GM18505 (cell line): Measurements from ENCODE around the gene NDUFS4.
"Not testable (repeated sequence)": the region's sequence is repeated elsewhere in the genome, so short reads cannot be mapped to it uniquely, and the experiment has no call there.

Experiments
- ATAC-seq: cut with Tn5 transposase; IDR thresholded peaks from one replicate; pipeline ENCODE4 v1.9.1; 2021; ENCODE audit not compliant: unreplicated experiment
- POLR2A ChIP-seq: IDR thresholded peaks from 4 replicates; pipeline ENCODE4 v1.6.1; 2011; ENCODE audit warnings: borderline replicate concordance; ENCODE audit not compliant: insufficient read depth, insufficient read length; ENCODE audit errors: extremely low read depth

Gene NDUFS4

DNA sequence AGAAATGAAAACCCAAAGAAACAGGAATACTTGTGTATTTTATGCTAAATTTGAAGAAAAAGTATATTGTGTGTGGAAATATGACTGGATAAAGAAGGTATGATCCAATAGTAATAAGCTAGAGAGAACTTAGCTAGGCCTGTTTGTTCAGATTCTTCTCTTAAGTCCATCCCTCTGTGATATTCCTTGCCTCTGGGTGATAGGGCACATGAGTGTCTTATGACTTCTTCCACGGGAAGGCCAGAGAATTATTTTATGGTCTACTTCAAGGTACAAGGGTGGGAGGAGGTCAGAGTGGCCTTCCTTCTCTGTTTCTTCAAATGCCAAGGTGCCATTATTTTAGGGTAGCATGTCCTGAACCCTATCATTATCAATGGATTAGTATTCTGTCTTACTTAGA, 113.7 kb downstream of the NDUFS4 start:
- no peak for ATAC-seq
- TF ChIP-seq POLR2A, result no peak

DNA sequence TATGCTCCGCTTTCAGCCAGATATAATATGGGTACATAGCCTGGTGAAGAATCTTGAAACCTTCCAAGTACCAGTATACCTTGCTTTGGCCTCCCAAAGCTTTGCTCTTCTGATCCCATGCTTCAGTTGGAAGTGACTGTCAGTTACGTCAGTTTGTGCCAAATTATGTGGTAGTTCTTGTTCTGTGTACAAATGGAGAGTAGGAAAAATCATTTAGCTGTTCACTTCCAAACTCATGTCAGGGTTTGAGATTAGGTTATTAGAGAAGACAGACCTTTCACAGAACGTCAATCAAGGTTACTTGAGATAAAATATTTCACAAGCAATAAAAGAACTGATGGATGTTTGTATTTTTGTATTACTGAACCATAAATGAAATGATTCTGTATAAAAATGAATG, 117.2 kb downstream of the NDUFS4 start:
- ATAC-seq, result no peak
- TF ChIP-seq POLR2A, result no peak

DNA sequence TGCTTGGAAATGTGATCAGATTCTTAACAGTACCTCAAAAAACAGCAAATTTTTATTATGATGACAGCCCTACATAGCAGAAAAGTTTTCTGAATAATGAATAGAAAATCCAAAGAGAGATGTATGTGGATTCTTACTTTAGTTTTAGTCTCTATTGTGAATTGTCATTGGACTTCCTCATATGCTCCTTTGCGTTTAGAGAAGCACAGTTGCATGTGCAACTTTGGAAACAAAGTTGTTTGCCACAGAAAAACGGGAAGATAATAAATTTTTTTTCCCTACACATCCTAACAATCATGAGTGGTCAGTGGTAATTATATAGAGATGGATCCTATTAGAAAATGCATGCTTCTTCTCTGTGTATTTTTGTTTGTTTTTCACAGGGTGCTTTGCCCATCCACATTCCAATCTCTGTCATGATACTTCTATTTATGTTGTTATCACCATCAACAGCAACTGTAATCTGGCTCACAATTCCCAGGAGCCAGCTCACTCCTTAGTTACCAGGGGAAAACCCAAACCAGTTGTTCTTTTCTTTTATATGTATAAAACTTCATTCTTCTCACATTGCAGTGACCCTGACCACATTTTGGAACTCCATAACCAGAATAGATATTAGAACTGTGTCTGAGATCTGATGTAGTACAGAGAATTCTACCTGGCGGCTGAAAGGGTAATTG, 118.7 kb downstream of the NDUFS4 start:
- ATAC-seq, result no peak
- no peak for TF ChIP-seq POLR2A

DNA sequence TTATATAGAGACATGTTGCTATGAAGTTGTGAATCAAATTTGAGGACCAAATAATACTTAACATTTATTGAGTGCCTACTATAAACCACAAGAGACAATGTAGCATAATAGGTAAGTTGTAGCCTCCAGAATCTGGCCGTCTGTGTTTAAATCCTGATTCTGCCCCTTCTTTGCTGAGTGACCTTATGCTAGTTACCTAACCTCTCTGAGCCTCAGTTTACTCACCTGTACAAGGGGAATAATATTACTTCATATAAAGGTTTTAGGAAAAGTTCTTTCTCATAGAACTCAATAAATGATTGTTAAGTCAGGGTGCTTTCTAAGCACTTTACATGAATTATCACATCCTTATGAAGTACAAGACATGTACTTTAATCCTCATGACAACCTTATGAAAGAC, 120.6 kb downstream of the NDUFS4 start:
- TF ChIP-seq POLR2A, result no peak
- no peak for ATAC-seq

DNA sequence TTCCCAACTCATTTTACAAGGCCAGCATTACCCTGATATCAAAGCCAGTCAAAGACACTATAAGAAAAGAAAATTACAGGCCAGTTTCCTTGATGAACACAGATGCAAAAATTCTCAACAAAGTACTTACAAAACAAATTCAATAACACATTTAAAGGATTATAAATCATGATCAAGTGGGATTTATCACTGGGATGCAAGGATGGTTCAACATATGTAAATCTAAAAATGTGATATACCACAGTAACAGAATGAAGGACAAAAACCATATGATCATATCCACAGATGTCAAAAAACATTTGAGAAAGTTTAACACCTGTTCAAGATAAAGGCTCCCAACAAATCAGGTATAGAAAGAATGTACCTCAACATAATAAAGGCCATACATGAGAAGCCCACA, 130.6 kb downstream of the NDUFS4 start:
- TF ChIP-seq POLR2A, result no peak
- no peak for ATAC-seq

DNA sequence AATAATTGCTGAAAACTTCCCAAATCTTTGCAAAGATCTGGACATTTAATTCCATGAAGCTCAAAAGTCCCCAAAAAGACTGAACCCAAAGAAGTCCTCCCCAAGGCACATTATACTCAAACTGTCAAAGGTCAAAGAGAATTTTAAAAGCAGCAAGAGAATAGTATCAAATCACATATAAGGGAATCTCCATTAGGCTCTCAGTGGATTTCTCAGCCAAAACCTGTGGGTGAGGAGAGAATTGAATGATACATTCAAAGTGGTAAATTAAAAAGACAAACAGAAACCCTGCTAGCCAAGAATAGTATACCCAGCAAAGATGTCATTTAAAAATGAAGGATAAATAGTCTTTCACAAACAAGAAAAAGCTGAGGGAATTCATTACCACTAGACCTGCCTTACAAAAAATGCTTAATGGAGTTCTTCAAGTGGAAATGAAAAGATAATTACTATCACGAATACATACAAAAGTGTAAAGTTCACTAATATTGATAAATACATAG, 134.1 kb downstream of the NDUFS4 start:
- no peak for TF ChIP-seq POLR2A
- no peak for ATAC-seq

DNA sequence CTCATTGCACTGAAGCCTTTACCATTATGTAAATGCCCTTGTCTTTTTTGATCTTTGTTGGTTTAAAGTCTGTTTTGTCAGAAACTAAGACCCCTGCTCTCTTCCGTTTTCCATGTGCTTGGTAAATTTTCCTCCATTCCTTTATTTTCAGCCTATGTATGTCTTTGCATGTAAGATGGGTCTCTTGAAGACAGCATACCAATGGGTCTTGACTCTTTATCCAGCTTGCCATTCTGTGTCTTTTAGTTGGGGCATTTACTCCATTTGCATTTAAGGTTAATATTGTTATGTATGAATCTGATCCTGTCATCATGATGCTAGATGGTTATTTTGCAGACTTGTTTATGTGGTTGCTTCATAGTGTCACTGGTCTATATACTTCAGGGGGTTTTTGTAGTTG, 150.0 kb downstream of the NDUFS4 start:
- not testable (repeated sequence) for ATAC-seq

DNA sequence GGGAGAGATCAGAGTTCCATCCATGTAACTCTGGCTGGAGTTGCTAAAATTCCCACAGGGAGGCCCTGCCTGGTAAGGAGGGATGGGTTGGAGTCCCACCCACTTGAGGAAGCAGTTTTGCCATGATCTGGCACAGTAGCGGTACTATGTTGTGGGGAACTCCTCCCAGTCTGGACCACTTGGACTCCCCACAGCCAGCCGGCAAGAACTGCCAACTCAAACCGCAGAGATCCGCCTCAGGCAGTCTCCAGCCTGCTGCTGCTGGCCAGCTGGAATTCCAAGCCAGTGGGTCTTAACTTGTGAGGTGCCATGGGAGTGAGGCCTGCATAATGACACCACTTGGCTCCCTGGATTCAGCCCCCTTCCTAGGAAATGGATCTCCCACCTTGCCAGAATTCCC, 151.9 kb downstream of the NDUFS4 start:
- TF ChIP-seq POLR2A, result no peak
- ATAC-seq, result no peak

DNA sequence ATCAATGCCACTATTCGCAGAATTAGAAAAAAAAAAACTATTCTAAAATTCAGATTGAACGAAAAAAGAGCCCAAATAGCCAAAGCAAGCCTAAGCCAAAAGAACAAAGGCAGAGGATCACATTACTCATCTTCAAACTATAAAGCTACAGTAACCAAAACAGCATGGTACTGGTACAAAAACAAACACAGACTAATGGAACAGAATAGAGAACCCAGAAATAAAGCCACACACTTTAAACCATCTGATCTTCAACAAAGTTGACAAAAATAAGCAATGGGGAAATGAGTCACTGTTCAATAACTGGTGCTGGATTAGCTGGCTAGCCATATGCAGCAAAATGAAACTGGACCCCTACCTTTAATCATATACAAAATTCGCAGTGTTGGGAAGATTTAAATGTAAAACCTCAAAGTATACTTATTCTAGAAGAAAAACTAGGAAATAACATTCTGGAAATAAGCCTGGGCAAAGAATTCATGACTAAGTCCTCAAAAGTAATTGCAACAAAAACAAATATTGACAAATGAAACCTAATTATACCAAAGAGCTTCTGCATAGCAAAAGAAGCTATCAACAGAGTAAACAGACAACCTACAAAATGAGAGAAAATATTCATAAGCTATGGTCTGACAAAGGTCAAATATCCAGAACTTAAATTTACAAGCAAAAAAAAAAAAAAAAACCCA, 153.7 kb downstream of the NDUFS4 start:
- TF ChIP-seq POLR2A, result no peak
- no peak for ATAC-seq

DNA sequence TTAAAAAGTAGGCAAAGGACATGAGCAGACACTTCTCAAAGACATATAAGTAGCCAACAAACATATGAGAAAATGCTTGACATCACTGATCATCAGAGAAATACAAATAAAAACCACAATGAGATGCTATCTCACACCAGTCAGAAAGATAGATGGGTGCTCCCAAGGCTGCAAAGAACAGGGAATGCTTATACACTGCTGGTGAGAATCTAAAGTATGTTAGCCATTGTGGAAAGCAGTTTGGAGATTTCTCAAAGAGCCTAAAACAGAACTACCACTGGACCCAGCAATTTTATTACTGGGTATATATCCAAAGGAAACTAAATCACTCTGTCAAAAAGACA, 154.2 kb downstream of the NDUFS4 start:
- TF ChIP-seq POLR2A, result no peak
- no peak for ATAC-seq

DNA sequence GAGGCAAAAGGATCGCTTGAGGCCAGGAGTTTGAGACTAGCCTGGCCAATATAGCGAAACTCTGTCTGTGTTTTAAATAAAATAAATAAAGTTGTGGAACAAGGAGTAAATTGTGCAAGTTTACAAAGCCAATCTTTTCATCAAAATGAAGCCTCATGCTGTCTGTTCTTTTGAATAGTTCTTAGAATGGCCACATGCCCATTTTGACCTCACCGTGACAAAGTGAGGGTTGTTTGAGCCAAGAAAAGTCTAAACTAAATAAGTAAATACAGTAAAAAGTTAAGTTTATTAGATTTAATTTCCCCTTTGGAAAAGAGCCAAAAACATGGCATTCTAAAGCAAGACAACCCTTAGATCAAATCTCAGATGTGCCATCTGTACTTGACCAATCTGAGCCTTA, 165.7 kb downstream of the NDUFS4 start:
- TF ChIP-seq POLR2A, result no peak
- ATAC-seq, result no peak

DNA sequence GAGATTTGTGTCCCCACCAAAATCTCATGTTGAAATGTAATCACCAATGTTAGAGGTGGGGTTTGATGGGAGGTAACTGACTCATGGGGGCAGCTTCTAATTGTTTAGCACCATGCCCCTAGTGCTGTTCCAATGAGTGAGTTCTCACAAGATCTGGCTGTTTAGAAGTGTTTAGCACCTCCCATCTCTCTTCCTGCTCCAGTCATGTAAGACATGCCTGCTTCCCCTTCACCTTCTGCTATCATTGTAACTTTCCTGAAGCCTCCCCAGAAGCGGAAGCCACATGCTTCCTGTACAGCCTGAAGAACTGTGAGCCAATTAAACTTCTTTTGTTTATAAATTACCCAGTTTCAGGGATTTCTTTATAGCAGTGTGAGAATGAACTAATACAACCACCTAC, 170.5 kb downstream of the NDUFS4 start:
- no peak for ATAC-seq
- no peak for TF ChIP-seq POLR2A
